Keratinocyte (primary cell): Measurements from ENCODE around the gene PRKAG2. TPM values are rescaled to one million over a fixed set of nuclear protein-coding genes. Genes with fewer than 3 reads are reported as not detected.
A peak's percentile ranks its signal among the peaks of the same experiment; 100 is the strongest.

Experiments used
- DNase-seq: peaks from one replicate; pipeline ENCODE4 v3.0.0-alpha.2; 2011; ENCODE audit warnings: low read depth, missing footprints, low spot score
- FAIRE-seq: peaks from 2 replicates; lab custom pipeline; 2011; peaks lifted over from hg19 to GRCh38; lab: Jason Lieb, UNC
- H2AFZ ChIP-seq: 2 replicates; pipeline ENCODE4 v1.6.0; 2012; ENCODE audit warnings: low read length, control low read depth, inconsistent platforms; ENCODE audit not compliant: control insufficient read depth
- H3K27ac ChIP-seq: 2 replicates; pipeline ENCODE4 v1.5.1; 2011; ENCODE audit warnings: low read length; ENCODE audit not compliant: control insufficient read depth, insufficient read depth
- H3K27me3 ChIP-seq: 3 replicates; pipeline ENCODE4 v1.6.0; 2011; ENCODE audit warnings: low read length; ENCODE audit not compliant: control insufficient read depth, insufficient read depth; ENCODE audit errors: extremely low read depth
- H3K36me3 ChIP-seq, 2 experiments: 2 replicates in 1 of 2; 3 replicates in 1 of 2; pipeline ENCODE4 v1.5.1; 2011; ENCODE audit warnings: low read length in 2 of 2, mild to moderate bottlenecking in 1 of 2; ENCODE audit not compliant: control insufficient read depth in 2 of 2, insufficient read depth in 2 of 2; ENCODE audit errors: extremely low read depth in 1 of 2
- H3K4me1 ChIP-seq: 3 replicates; pipeline ENCODE4 v1.5.1; 2011; ENCODE audit warnings: low read length; ENCODE audit not compliant: control insufficient read depth, insufficient read depth; ENCODE audit errors: extremely low read depth
- H3K4me2 ChIP-seq: 3 replicates; pipeline ENCODE4 v1.6.0; 2011; ENCODE audit warnings: low read depth, low read length; ENCODE audit not compliant: control insufficient read depth, insufficient read depth; ENCODE audit errors: extremely low read depth
- H3K4me3 ChIP-seq, 3 experiments: fragments of 200-600 bp in 1 of 3; sonication (generic) in 1 of 3; 2 replicates in 2 of 3; 3 replicates in 1 of 3; pipeline ENCODE4 v1.5.1; 2011 to 2016; ENCODE audit warnings: low read length in 3 of 3, mild to moderate bottlenecking in 3 of 3, control low read depth in 2 of 3, inconsistent platforms in 1 of 3, low read depth in 1 of 3, mixed read lengths in 1 of 3, mixed run types in 1 of 3, moderate library complexity in 1 of 3; ENCODE audit not compliant: control insufficient read depth in 2 of 3, insufficient read depth in 2 of 3; ENCODE audit errors: extremely low read depth in 1 of 3
- H3K79me2 ChIP-seq: 2 replicates; pipeline ENCODE4 v1.6.0; 2012; ENCODE audit warnings: low read length; ENCODE audit not compliant: control insufficient read depth, insufficient read depth
- H3K9ac ChIP-seq: 3 replicates; pipeline ENCODE4 v1.6.0; 2011; ENCODE audit warnings: low read length; ENCODE audit not compliant: control insufficient read depth, insufficient read depth; ENCODE audit errors: extremely low read depth
- H3K9me1 ChIP-seq: 3 replicates; pipeline ENCODE4 v1.6.0; 2011; ENCODE audit warnings: low read length; ENCODE audit not compliant: control insufficient read depth, insufficient read depth; ENCODE audit errors: extremely low read depth
- H3K9me3 ChIP-seq: 2 replicates; pipeline ENCODE4 v1.5.1; 2012; ENCODE audit warnings: low read depth, low read length; ENCODE audit not compliant: control insufficient read depth
- H4K20me1 ChIP-seq: 3 replicates; pipeline ENCODE4 v1.6.0; 2011; ENCODE audit warnings: low read length; ENCODE audit not compliant: control insufficient read depth, insufficient read depth; ENCODE audit errors: extremely low read depth
- CTCF ChIP-seq, 3 experiments: IDR thresholded peaks in 1 of 3; conservative IDR thresholded peaks in 1 of 3; optimal IDR thresholded peaks in 1 of 3; 2 replicates in 2 of 3; 3 replicates in 1 of 3; pipeline versions ENCODE3 to v1.5.1; 2011; ENCODE audit warnings: low read length in 3 of 3, mild to moderate bottlenecking in 3 of 3, moderate library complexity in 2 of 3, control low read depth in 1 of 3, inconsistent platforms in 1 of 3; ENCODE audit not compliant: insufficient read depth in 2 of 3; ENCODE audit errors: extremely low read depth in 1 of 3
- EZH2 ChIP-seq: IDR thresholded peaks from one replicate; pipeline ENCODE4 v1.6.1; 2012; ENCODE audit warnings: inconsistent platforms, mild to moderate bottlenecking, low read length, moderate library complexity
- dilution Hi-C: fragments of 300-500 bp; cut with MboI; formaldehyde crosslinking; loops from one replicate; pipeline ENCODE4 v1.7.0; 2020; ENCODE audit warnings: low sequenced_read_pairs; ENCODE audit not compliant: extremely low pct_ligation_motif_present
- polyA plus RNA-seq, 5 experiments: library from polyadenylated mRNA; depleted of rRNA in 3 of 5; stranded (reverse) in 3 of 5; stranded (forward) in 1 of 5; unstranded in 1 of 5; fragments of >200 nt; gene quantifications; 1 replicate in 1 of 5; 2 replicates in 3 of 5; 3 replicates in 1 of 5; pipeline versions ENCODE4 v1.2.1 to v1.2.3, GENCODE V29; 2011 to 2012; ENCODE audit warnings: missing spikeins in 2 of 5, low read depth in 1 of 5, low replicate concordance in 1 of 5

PRKAG2 gene
- polyA plus RNA-seq, 1 donor (not counting 4 experiments of a cell fraction or from before 2014, with no cell fraction given), result 39.5 TPM

GRCh38 chr7:151851782-151852181 is 25.1 kb downstream of the PRKAG2 start:
- Histone ChIP-seq H3K27me3 (peaks cover 6% of the 10 kb centered on the region), H3K79me2 (no peaks in the 10 kb centered on the region), H2AFZ (no peak overlapping the region), H4K20me1 (no peaks in the 10 kb centered on the region), H3K27ac (no peak overlapping the region), H3K9me3 (no peaks in the 10 kb centered on the region), H3K4me2 (peak overlapping the region; percentile 67), H3K4me3 (no peak overlapping the region), H3K9me1 (no peaks in the 10 kb centered on the region), H3K36me3 (no peaks in the 10 kb centered on the region), H3K9ac (no peak overlapping the region), H3K4me1 (peaks cover 9% of the 10 kb centered on the region)
- no peak for FAIRE-seq
- dilution Hi-C loops, result no loop called here
- TF ChIP-seq EZH2 (no peak), CTCF (optimal IDR thresholded peaks at IDR 0.05 in 1 of 3, IDR thresholded peaks at IDR 0.05 in 1 of 3, conservative IDR thresholded peaks at IDR 0.05 in 1 of 3; ENCODE audit: extremely low read depth in 1 of 3, insufficient read depth in 2 of 3, low read length in 3 of 3) (no peak)
- no peak for DNase-seq

- H3K4me2 ChIP-seq, result peak overlapping the region; percentile 67
- H3K9ac ChIP-seq, result no peak overlapping the region
- H3K4me3 ChIP-seq, result peak overlapping the region in 2 of 3 experiments; percentile 15 to 28
- dilution Hi-C loops, result no loop called here
- peaks cover 9% of the 10 kb centered on the region for H3K4me1 ChIP-seq
- DNase-seq, result no peak
- no peak for FAIRE-seq
- H4K20me1 ChIP-seq, result no peaks in the 10 kb centered on the region
- no peaks in the 10 kb centered on the region for H3K79me2 ChIP-seq
- H3K9me1 ChIP-seq, result no peaks in the 10 kb centered on the region
- no peaks in the 10 kb centered on the region for H3K9me3 ChIP-seq
- no peak overlapping the region for H3K27ac ChIP-seq
- peaks cover 5% of the 10 kb centered on the region for H3K27me3 ChIP-seq
- TF ChIP-seq CTCF (optimal IDR thresholded peaks at IDR 0.05 in 1 of 3, IDR thresholded peaks at IDR 0.05 in 1 of 3, conservative IDR thresholded peaks at IDR 0.05 in 1 of 3; ENCODE audit: extremely low read depth in 1 of 3, insufficient read depth in 2 of 3, low read length in 3 of 3) (no peak), EZH2 (no peak)
- H3K36me3 ChIP-seq, result no peaks in the 10 kb centered on the region
- H2AFZ ChIP-seq, result peak overlapping the region; percentile 51
Measured at GRCh38 chr7:151851145-151851751, 25.7 kb downstream of the PRKAG2 start.
